Parathyroid adenoma (tissue), 2 donors: ENCODE measurements around the gene RFTN1.

Experiments used
- H2AFZ ChIP-seq: fragments of 300-600 bp; sonication (generic); one replicate; pipeline ENCODE4 v1.7.0; 2017; ENCODE audit warnings: antibody characterized with exemption, mild to moderate bottlenecking
- H3K27ac ChIP-seq: fragments of 300-600 bp; sonication (generic); one replicate; pipeline ENCODE4 v1.7.0; 2017
- H3K27me3 ChIP-seq: fragments of 300-600 bp; sonication (generic); one replicate; pipeline ENCODE4 v1.7.0; 2017; ENCODE audit warnings: low read length; ENCODE audit not compliant: control insufficient read depth, insufficient read depth
- H3K36me3 ChIP-seq: fragments of 300-600 bp; sonication (generic); one replicate; pipeline ENCODE4 v1.7.0; 2017; ENCODE audit warnings: low read length; ENCODE audit not compliant: control insufficient read depth, insufficient read depth
- H3K4me1 ChIP-seq: fragments of 300-600 bp; sonication (generic); one replicate; pipeline ENCODE4 v1.7.0; 2017; ENCODE audit warnings: control low read depth
- H3K4me2 ChIP-seq: fragments of 300-600 bp; sonication (generic); one replicate; pipeline ENCODE4 v1.7.0; 2017; ENCODE audit warnings: low read length
- H3K4me3 ChIP-seq: fragments of 300-600 bp; sonication (generic); one replicate; pipeline ENCODE4 v1.7.0; 2017; ENCODE audit warnings: low read depth, low read length
- H3K79me2 ChIP-seq: fragments of 300-600 bp; sonication (generic); one replicate; pipeline ENCODE4 v1.7.0; 2017; ENCODE audit warnings: control low read depth
- H3K9ac ChIP-seq: fragments of 300-600 bp; sonication (generic); one replicate; pipeline ENCODE4 v1.7.0; 2017; ENCODE audit warnings: mild to moderate bottlenecking
- H3K9me3 ChIP-seq: fragments of 300-600 bp; sonication (generic); one replicate; pipeline ENCODE4 v1.7.0; 2017; ENCODE audit warnings: low read length; ENCODE audit not compliant: control insufficient read depth
- CTCF ChIP-seq: fragments of 300-600 bp; sonication (generic); IDR thresholded peaks from one replicate; pipeline ENCODE4 v1.7.0; 2017; ENCODE audit warnings: antibody characterized with exemption, mild to moderate bottlenecking
- donor health status: primary hyperparathyroidism.

RFTN1 gene

GRCh38 chr3:16500093-16500492 lies 13.4 kb downstream of the RFTN1 start:
- Histone ChIP-seq H3K27ac (no peak overlapping the region), H3K4me3 (no peak overlapping the region), H3K9ac (no peak overlapping the region), H3K27me3 (no peaks in the 10 kb centered on the region), H3K9me3 (no peaks in the 10 kb centered on the region), H3K4me2 (no peak overlapping the region), H3K79me2 (no peaks in the 10 kb centered on the region), H2AFZ (no peak overlapping the region), H3K36me3 (no peaks in the 10 kb centered on the region), H3K4me1 (no peaks in the 10 kb centered on the region)
- TF ChIP-seq CTCF = no peak

GRCh38 chr3:16499351-16499750 lies 14.1 kb downstream of the RFTN1 start:
- Histone ChIP-seq H3K36me3 (no peaks in the 10 kb centered on the region), H3K4me3 (no peak overlapping the region), H3K4me1 (no peaks in the 10 kb centered on the region), H3K79me2 (no peaks in the 10 kb centered on the region), H3K4me2 (no peak overlapping the region), H3K9me3 (no peaks in the 10 kb centered on the region), H3K9ac (no peak overlapping the region), H3K27me3 (no peaks in the 10 kb centered on the region), H2AFZ (no peak overlapping the region), H3K27ac (no peak overlapping the region)
- no peak for TF ChIP-seq CTCF

- H3K4me1 ChIP-seq = no peaks in the 10 kb centered on the region
- H3K4me2 ChIP-seq = no peak overlapping the region
Measured at GRCh38 chr3:16498130-16498890, 15.2 kb downstream of the RFTN1 start.

GRCh38 chr3:16496408-16497222 lies 16.9 kb downstream of the RFTN1 start:
- TF ChIP-seq CTCF = no peak
- Histone ChIP-seq H2AFZ (no peak overlapping the region), H3K4me1 (no peaks in the 10 kb centered on the region), H3K9me3 (no peaks in the 10 kb centered on the region), H3K27me3 (no peaks in the 10 kb centered on the region), H3K27ac (no peak overlapping the region), H3K9ac (no peak overlapping the region), H3K79me2 (no peaks in the 10 kb centered on the region), H3K36me3 (no peaks in the 10 kb centered on the region), H3K4me2 (no peak overlapping the region), H3K4me3 (no peak overlapping the region)

More at GRCh38 chr3:16498130-16498890, 15.2 kb downstream of the RFTN1 start:
- H3K9ac ChIP-seq = no peak overlapping the region
- no peak overlapping the region for H3K27ac ChIP-seq
- no peaks in the 10 kb centered on the region for H3K9me3 ChIP-seq
- H3K79me2 ChIP-seq = no peaks in the 10 kb centered on the region
- TF ChIP-seq CTCF = no peak
- no peaks in the 10 kb centered on the region for H3K36me3 ChIP-seq
- no peaks in the 10 kb centered on the region for H3K27me3 ChIP-seq
- H2AFZ ChIP-seq = no peak overlapping the region
- no peak overlapping the region for H3K4me3 ChIP-seq
